H9 (cell line): ENCODE results near the gene CLINT1. TPM values are rescaled to one million over a fixed set of nuclear protein-coding genes. Genes with fewer than 3 reads are reported as not detected.

ENCODE experiments used
- DNase-seq: peaks from one replicate; pipeline ENCODE4 v3.0.0-alpha.2; 2017
- H2AFZ ChIP-seq: one replicate; pipeline ENCODE4 v1.6.1; 2013; ENCODE audit warnings: mild to moderate bottlenecking, low read length, control low read depth, moderate library complexity
- H2AK5ac ChIP-seq: 2 replicates; pipeline ENCODE4 v1.6.1; 2013; ENCODE audit warnings: low read length, control low read depth, mixed read lengths; ENCODE audit not compliant: insufficient read length
- H2BK120ac ChIP-seq: one replicate; pipeline ENCODE4 v1.6.1; 2013; ENCODE audit warnings: low read depth, mild to moderate bottlenecking, low read length, control low read depth, inconsistent platforms; ENCODE audit not compliant: poor library complexity, severe bottlenecking
- H2BK12ac ChIP-seq: 2 replicates; pipeline ENCODE4 v1.6.1; 2013; ENCODE audit warnings: low read length, control low read depth, mixed read lengths, low read depth; ENCODE audit not compliant: insufficient read length
- H2BK15ac ChIP-seq: 2 replicates; pipeline ENCODE4 v1.6.1; 2013; ENCODE audit warnings: low read depth, low read length, control low read depth
- H2BK20ac ChIP-seq: one replicate; pipeline ENCODE4 v1.6.1; 2013; ENCODE audit warnings: low read depth, mild to moderate bottlenecking, low read length, control low read depth, inconsistent platforms; ENCODE audit not compliant: poor library complexity, severe bottlenecking
- H2BK5ac ChIP-seq: 2 replicates; pipeline ENCODE4 v1.6.1; 2013; ENCODE audit warnings: low read length, control low read depth, mixed read lengths; ENCODE audit not compliant: insufficient read length
- H3K14ac ChIP-seq: 2 replicates; pipeline ENCODE4 v1.6.1; 2013; ENCODE audit warnings: low read length, control low read depth; ENCODE audit not compliant: insufficient read depth
- H3K18ac ChIP-seq: 2 replicates; pipeline ENCODE4 v1.6.1; 2013; ENCODE audit warnings: low read depth, mild to moderate bottlenecking, mixed read lengths, low read length, control low read depth; ENCODE audit not compliant: insufficient read length
- H3K23ac ChIP-seq: 2 replicates; pipeline ENCODE4 v1.6.1; 2013; ENCODE audit warnings: low read length, control low read depth, mixed read lengths, low read depth; ENCODE audit not compliant: insufficient read length
- H3K23me2 ChIP-seq: 2 replicates; pipeline ENCODE4 v1.6.1; 2013; ENCODE audit warnings: low read depth, mild to moderate bottlenecking, mixed read lengths, low read length, control low read depth; ENCODE audit not compliant: insufficient read length, poor library complexity, severe bottlenecking
- H3K27ac ChIP-seq: 2 replicates; pipeline ENCODE4 v1.5.1; 2013; ENCODE audit warnings: low read length, control low read depth, mixed read lengths, low read depth; ENCODE audit not compliant: insufficient read length
- H3K27me3 ChIP-seq: 2 replicates; pipeline ENCODE4 v1.6.1; 2013; ENCODE audit warnings: low read length, control low read depth, inconsistent platforms; ENCODE audit not compliant: insufficient read depth
- H3K4ac ChIP-seq: 2 replicates; pipeline ENCODE4 v1.6.1; 2013; ENCODE audit warnings: low read depth, mild to moderate bottlenecking, control low read depth, inconsistent platforms, low read length, moderate library complexity
- H3K4me1 ChIP-seq: 2 replicates; pipeline ENCODE4 v1.6.1; 2013; ENCODE audit warnings: low read length, control low read depth, inconsistent platforms; ENCODE audit not compliant: insufficient read depth
- H3K4me2 ChIP-seq: 2 replicates; pipeline ENCODE4 v1.6.1; 2013; ENCODE audit warnings: low read length, control low read depth, mixed read lengths; ENCODE audit not compliant: insufficient read length, insufficient read depth
- H3K56ac ChIP-seq: 2 replicates; pipeline ENCODE4 v1.6.1; 2013; ENCODE audit warnings: low read depth, mild to moderate bottlenecking, mixed read lengths, low read length, control low read depth; ENCODE audit not compliant: insufficient read length
- H3K79me1 ChIP-seq: 2 replicates; pipeline ENCODE4 v1.6.1; 2013; ENCODE audit warnings: low read depth, mild to moderate bottlenecking, moderate library complexity, low read length, control low read depth, inconsistent platforms; ENCODE audit not compliant: insufficient read depth, poor library complexity, severe bottlenecking
- H3K79me2 ChIP-seq: 2 replicates; pipeline ENCODE4 v1.6.1; 2013; ENCODE audit warnings: low read length, control low read depth, inconsistent platforms; ENCODE audit not compliant: insufficient read depth
- H3K9ac ChIP-seq: 2 replicates; pipeline ENCODE4 v1.6.1; 2013; ENCODE audit warnings: low read length, control low read depth, mixed read lengths; ENCODE audit not compliant: insufficient read length; ENCODE audit errors: extremely low read depth
- H3K9me3 ChIP-seq: one replicate; pipeline ENCODE4 v1.6.1; 2013; ENCODE audit warnings: low read depth, low read length, inconsistent platforms; ENCODE audit not compliant: control insufficient read depth
- H3T11ph ChIP-seq: one replicate; pipeline ENCODE4 v1.6.1; 2013; ENCODE audit warnings: mild to moderate bottlenecking, low read length, control low read depth, inconsistent platforms
- H4K20me1 ChIP-seq: one replicate; pipeline ENCODE4 v1.6.1; 2013; ENCODE audit not compliant: control insufficient read depth, insufficient read length, insufficient read depth
- H4K5ac ChIP-seq: 2 replicates; pipeline ENCODE4 v1.6.1; 2013; ENCODE audit warnings: low read depth, mild to moderate bottlenecking, mixed read lengths, low read length, control low read depth; ENCODE audit not compliant: insufficient read length
- H4K8ac ChIP-seq: replicated peaks from 2 replicates; pipeline ENCODE4 v1.6.1; 2013; ENCODE audit warnings: low read length, control low read depth, mixed read lengths, low read depth; ENCODE audit not compliant: insufficient read length
- H4K91ac ChIP-seq: 2 replicates; pipeline ENCODE4 v1.6.1; 2013; ENCODE audit warnings: low read depth, mild to moderate bottlenecking, moderate library complexity, mixed read lengths, low read length, control low read depth; ENCODE audit not compliant: insufficient read length
- H3K27ac Mint-ChIP-seq, 3 experiments: 2 replicates in 2 of 3; 3 replicates in 1 of 3; pipeline ENCODE4 v1.8.0; 2020 to 2021; ENCODE audit warnings: mixed read lengths in 3 of 3, mild to moderate bottlenecking in 1 of 3, moderate library complexity in 1 of 3
- H3K27me3 Mint-ChIP-seq: 2 replicates; pipeline ENCODE4 v1.8.0; 2021; ENCODE audit warnings: low read depth, mild to moderate bottlenecking, moderate library complexity, mixed read lengths
- H3K36me3 Mint-ChIP-seq, 3 experiments: 2 replicates in 2 of 3; 3 replicates in 1 of 3; pipeline ENCODE4 v1.8.0; 2020 to 2021; ENCODE audit warnings: low read depth in 3 of 3, mixed read lengths in 3 of 3; ENCODE audit not compliant: insufficient read depth in 1 of 3
- H3K4me1 Mint-ChIP-seq, 2 experiments: 2 replicates each; pipeline ENCODE4 v1.8.0; 2020; ENCODE audit warnings: mixed read lengths in 2 of 2
- H3K4me3 Mint-ChIP-seq, 2 experiments: 2 replicates in 1 of 2; 3 replicates in 1 of 2; pipeline ENCODE4 v1.8.0; 2020 to 2021; ENCODE audit warnings: mild to moderate bottlenecking in 2 of 2, mixed read lengths in 2 of 2, moderate library complexity in 1 of 2
- H3K9me3 Mint-ChIP-seq, 2 experiments: 2 replicates in 1 of 2; 3 replicates in 1 of 2; pipeline ENCODE4 v1.8.0; 2020; ENCODE audit warnings: mild to moderate bottlenecking in 2 of 2, mixed read lengths in 2 of 2, moderate library complexity in 1 of 2
- WGBS: extraction: QIAGEN DNeasy Blood & Tissue Kit; methylation state at CpG from one replicate; pipeline ENCODE4 v1.1.7; 2013; ENCODE audit warnings: missing lambda C conversion rate, low lambda C conversion rate, mixed read lengths; ENCODE audit not compliant: insufficient read length; ENCODE audit errors: extremely low coverage; 5-methylcytosine and 5-hydroxymethylcytosine counted together
- total RNA-seq: library from RNA; stranded (reverse); gene quantifications from 2 replicates; pipeline ENCODE4 v1.2.1, GENCODE V29; 2021
- TF ChIP-seq, protein P1 (sequence below): fragments of 200-600 bp; sonication (generic); conservative IDR thresholded peaks from 3 replicates; pipeline ENCODE4 v1.8.0; 2021; ENCODE audit warnings: antibody characterized with exemption, mild to moderate bottlenecking

Gene CLINT1
- total RNA-seq, 1 experiment from 2014 or later = 79.1 TPM

- H3K9me3 ChIP-seq = no peaks in the 10 kb centered on the region
- Mint-ChIP-seq H3K9me3 (no peaks in the 10 kb centered on the region), H3K36me3 (no peaks in the 10 kb centered on the region; a peak in 3 of 7 replicates), H3K27ac (no peak overlapping the region), H3K4me1 (peaks cover 8 to 12% of the 10 kb centered on the region in 2 experiments), H3K27me3 (no peaks in the 10 kb centered on the region), H3K4me3 (no peak overlapping the region)
- H3K4me2 ChIP-seq = no peak overlapping the region
- H2BK15ac ChIP-seq = no peak overlapping the region
- no peak overlapping the region for H4K5ac ChIP-seq
- no peak overlapping the region for H4K8ac ChIP-seq
- WGBS = no CpG with 5 or more reads among the region's 8 CpGs
- H3K23ac ChIP-seq = no peak overlapping the region
- H2BK120ac ChIP-seq = no peak overlapping the region
- H3K79me1 ChIP-seq = no peaks in the 10 kb centered on the region
- no peaks in the 10 kb centered on the region for H3K23me2 ChIP-seq
- H3K79me2 ChIP-seq = peaks cover 7% of the 10 kb centered on the region; the same call in 1 of the 2 replicates
- H3K56ac ChIP-seq = no peak overlapping the region
- H3K14ac ChIP-seq = no peak overlapping the region
- H2BK20ac ChIP-seq = no peak overlapping the region
- H3K27ac ChIP-seq = no peak overlapping the region
- H3K4me1 ChIP-seq = no peaks in the 10 kb centered on the region
- no peak overlapping the region for H4K91ac ChIP-seq
- no peak overlapping the region for H2AK5ac ChIP-seq
- no peaks in the 10 kb centered on the region for H4K20me1 ChIP-seq
- no peak overlapping the region for H3K4ac ChIP-seq
- H3T11ph ChIP-seq = no peak overlapping the region
- H3K18ac ChIP-seq = no peak overlapping the region
- no peak for DNase-seq
- H3K9ac ChIP-seq = no peak overlapping the region
- TF ChIP-seq, protein P1, sequence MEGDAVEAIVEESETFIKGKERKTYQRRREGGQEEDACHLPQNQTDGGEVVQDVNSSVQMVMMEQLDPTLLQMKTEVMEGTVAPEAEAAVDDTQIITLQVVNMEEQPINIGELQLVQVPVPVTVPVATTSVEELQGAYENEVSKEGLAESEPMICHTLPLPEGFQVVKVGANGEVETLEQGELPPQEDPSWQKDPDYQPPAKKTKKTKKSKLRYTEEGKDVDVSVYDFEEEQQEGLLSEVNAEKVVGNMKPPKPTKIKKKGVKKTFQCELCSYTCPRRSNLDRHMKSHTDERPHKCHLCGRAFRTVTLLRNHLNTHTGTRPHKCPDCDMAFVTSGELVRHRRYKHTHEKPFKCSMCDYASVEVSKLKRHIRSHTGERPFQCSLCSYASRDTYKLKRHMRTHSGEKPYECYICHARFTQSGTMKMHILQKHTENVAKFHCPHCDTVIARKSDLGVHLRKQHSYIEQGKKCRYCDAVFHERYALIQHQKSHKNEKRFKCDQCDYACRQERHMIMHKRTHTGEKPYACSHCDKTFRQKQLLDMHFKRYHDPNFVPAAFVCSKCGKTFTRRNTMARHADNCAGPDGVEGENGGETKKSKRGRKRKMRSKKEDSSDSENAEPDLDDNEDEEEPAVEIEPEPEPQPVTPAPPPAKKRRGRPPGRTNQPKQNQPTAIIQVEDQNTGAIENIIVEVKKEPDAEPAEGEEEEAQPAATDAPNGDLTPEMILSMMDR = no peak
- no peak overlapping the region for H2BK5ac ChIP-seq
- no peaks in the 10 kb centered on the region for H3K27me3 ChIP-seq
- no peak overlapping the region for H2AFZ ChIP-seq
- H2BK12ac ChIP-seq = no peak overlapping the region
These were observed 19.7 kb downstream of the CLINT1 start for GRCh38 chr5:157839157-157839795.
